Measurements from ENCODE around the gene NAV3.

DNA sequence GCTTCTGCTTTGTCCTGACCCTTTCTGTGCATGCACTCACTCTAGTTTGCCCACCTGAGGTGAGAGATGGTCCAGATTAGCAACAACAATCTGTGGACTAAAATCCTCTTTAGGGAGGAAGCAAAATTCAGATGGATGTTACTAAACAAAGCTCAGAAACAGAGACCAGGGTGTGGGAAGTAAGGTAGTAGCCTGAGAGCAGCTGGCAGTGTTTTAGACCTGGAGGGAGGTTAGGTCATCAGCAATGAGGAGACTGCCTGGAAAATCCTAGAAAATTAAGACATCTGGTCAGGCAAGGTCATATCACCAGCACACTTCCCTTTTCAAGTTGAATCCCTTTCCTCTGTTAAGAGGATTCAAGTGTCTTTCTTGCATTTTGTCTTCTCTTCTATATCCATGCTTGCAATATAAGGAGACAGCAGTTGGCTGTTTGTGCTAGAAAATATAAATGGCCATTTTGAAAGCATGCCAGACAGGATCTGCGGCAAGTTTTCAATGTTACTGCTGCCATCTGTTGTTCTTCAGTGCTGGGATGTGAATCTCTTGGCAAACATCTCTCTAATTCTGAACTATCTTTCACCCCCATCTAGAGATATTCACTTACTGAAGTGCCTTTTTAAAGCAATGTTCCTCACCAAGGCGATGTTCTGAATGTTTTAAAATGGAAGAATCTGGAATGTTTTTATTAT lies 266.4 kb downstream of the NAV3 start:
- TF ChIP-seq POLR2A (IDR thresholded peaks at IDR 0.05; ENCODE audit: low read depth, low read length): no peak
- no peak for TF ChIP-seq POLR2AphosphoS5 (IDR thresholded peaks at IDR 0.05; ENCODE audit: low read depth, low read length)
- TF ChIP-seq SPI1 (IDR thresholded peaks at IDR 0.05; ENCODE audit: low read depth, low read length): no peak
